OCI-LY3 (cell line): Measurements from ENCODE around the gene PTBP3.

Experiments used
- EZH2phosphoT487 ChIP-seq: fragments of 200-600 bp; shearing (Covaris generic); IDR thresholded peaks from 2 replicates; pipeline ENCODE4 v1.6.1; 2018; ENCODE audit warnings: antibody characterized with exemption, mixed run types, low read depth
- TF ChIP-seq, protein P1 (sequence below): fragments of 200-600, 300-600 bp; sonication (generic); IDR thresholded peaks from 2 replicates; pipeline ENCODE4 v1.5.1; 2014; ENCODE audit warnings: antibody characterized with exemption, low read length, low read depth

DNA sequence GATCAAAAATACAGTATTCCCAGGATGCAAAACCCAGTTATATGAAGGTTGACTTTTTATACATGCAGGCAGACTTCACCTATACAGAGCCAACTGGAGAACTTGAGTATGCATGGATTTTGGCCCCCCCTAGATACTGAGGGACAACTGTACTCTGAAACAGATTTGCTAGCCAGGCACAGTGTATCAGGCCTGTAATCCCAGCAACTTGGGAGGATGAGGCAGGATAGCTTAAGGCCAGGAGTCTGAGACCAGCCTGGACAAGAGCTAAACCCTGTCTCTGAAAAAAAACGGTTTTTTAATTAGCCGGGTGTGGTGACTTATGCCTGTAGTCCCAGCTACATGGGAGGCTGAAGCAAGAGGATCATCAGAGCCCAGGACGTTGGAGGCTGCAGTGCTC is 21.9 kb downstream of the PTBP3 start:
- TF ChIP-seq, protein P1, sequence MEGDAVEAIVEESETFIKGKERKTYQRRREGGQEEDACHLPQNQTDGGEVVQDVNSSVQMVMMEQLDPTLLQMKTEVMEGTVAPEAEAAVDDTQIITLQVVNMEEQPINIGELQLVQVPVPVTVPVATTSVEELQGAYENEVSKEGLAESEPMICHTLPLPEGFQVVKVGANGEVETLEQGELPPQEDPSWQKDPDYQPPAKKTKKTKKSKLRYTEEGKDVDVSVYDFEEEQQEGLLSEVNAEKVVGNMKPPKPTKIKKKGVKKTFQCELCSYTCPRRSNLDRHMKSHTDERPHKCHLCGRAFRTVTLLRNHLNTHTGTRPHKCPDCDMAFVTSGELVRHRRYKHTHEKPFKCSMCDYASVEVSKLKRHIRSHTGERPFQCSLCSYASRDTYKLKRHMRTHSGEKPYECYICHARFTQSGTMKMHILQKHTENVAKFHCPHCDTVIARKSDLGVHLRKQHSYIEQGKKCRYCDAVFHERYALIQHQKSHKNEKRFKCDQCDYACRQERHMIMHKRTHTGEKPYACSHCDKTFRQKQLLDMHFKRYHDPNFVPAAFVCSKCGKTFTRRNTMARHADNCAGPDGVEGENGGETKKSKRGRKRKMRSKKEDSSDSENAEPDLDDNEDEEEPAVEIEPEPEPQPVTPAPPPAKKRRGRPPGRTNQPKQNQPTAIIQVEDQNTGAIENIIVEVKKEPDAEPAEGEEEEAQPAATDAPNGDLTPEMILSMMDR = no peak
- no peak for TF ChIP-seq EZH2phosphoT487
